Measurements from ENCODE around the gene GAA. TPM values are rescaled to one million over a fixed set of nuclear protein-coding genes. Genes with fewer than 3 reads are reported as not detected.

Gene GAA
- total RNA-seq, 1 donor from 2014 or later = 120 TPM

MicroRNA genes within 50 kb of the gene (microRNA counts, 767-probe panel; counts per million panel counts)
- not detected for microRNA hsa-miR-1268b

Small RNAs within 50 kb of the gene (microRNA-seq; reads per million reads assigned to microRNA genes)
- not detected for gene MIR1268B

Other genes with a start within 250 kb of the GAA start
- 33.4 and 35.5 TPM in 2 replicates for gene TBC1D16, start 65.7 kb upstream of the GAA start, total RNA-seq
- gene CCDC40, start 64.9 kb upstream of the GAA start, total RNA-seq = 3.2 and 5.6 TPM in 2 replicates
- gene EIF4A3, start 45.5 kb downstream of the GAA start, total RNA-seq = 77.9 and 86.1 TPM in 2 replicates
- 0.21 and 1.9 TPM in 2 replicates for gene CARD14, start 68.4 kb downstream of the GAA start, total RNA-seq
- 17.1 and 17.8 TPM in 2 replicates for gene SGSH, start 118.8 kb downstream of the GAA start, total RNA-seq
- 10.6 and 13.0 TPM in 2 replicates for gene SLC26A11, start 118.8 kb downstream of the GAA start, total RNA-seq
- 39.0 and 48.3 TPM in 2 replicates for gene RNF213, start 159.3 kb downstream of the GAA start, total RNA-seq

Data from myocyte (in vitro differentiated cells).